Endothelial cell of umbilical vein (primary cell): ENCODE data around the gene TM9SF1. TPM values are rescaled to one million over a fixed set of nuclear protein-coding genes. Genes with fewer than 3 reads are reported as not detected.
"Not testable (repeated sequence)": the region's sequence is repeated elsewhere in the genome, so short reads cannot be mapped to it uniquely, and the experiment has no call there.

Source experiments
- BruUV-seq: library from RNA; stranded (reverse); fragments of 400-500 nt; replicated peaks from 2 replicates; lab custom pipeline; 2021; lab: Mats Ljungman, UMichigan
- CTCF ChIA-PET: fragments of 300-600, 350-600 bp; sonication (Branson Sonifier 250); formaldehyde crosslinking; loops from one replicate; lab custom pipeline; 2021; ENCODE audit warnings: antibody characterized with exemption, inconsistent platforms; lab: Charles Lee
- POLR2A ChIA-PET: fragments of 300-600, 350-600 bp; sonication (Branson Sonifier 250); formaldehyde crosslinking; loops from one replicate; lab custom pipeline; 2021; ENCODE audit warnings: antibody characterized with exemption, inconsistent platforms; lab: Charles Lee
- DNase-seq: peaks from one replicate; pipeline ENCODE4 v3.0.0-alpha.2; 2011; ENCODE audit warnings: low read depth, low spot score
- FAIRE-seq: peaks from 2 replicates; lab custom pipeline; 2011; peaks lifted over from hg19 to GRCh38; lab: Jason Lieb, UNC
- H2AFZ ChIP-seq: 2 replicates; pipeline ENCODE4 v1.6.0; 2012; ENCODE audit warnings: low read depth, low read length, control low read depth, inconsistent platforms
- H3K27ac ChIP-seq: 2 replicates; pipeline ENCODE4 v1.5.1; 2011; ENCODE audit warnings: low read depth, mild to moderate bottlenecking, control low read depth, low read length, moderate library complexity; ENCODE audit not compliant: insufficient read depth
- H3K27me3 ChIP-seq, 2 experiments: 2 replicates each; pipeline versions ENCODE4 v1.6.0 to v1.6.1; 2011; ENCODE audit warnings: low read length in 2 of 2, mixed read lengths in 1 of 2; ENCODE audit not compliant: control insufficient read depth in 2 of 2, insufficient read depth in 2 of 2
- H3K36me3 ChIP-seq, 2 experiments: 2 replicates in 1 of 2; 3 replicates in 1 of 2; pipeline ENCODE4 v1.5.1; 2011; ENCODE audit warnings: low read length in 2 of 2, mild to moderate bottlenecking in 1 of 2, moderate library complexity in 1 of 2; ENCODE audit not compliant: control insufficient read depth in 2 of 2, insufficient read depth in 2 of 2; ENCODE audit errors: extremely low read depth in 1 of 2
- H3K4me1 ChIP-seq: 3 replicates; pipeline ENCODE4 v1.5.1; 2011; ENCODE audit warnings: mild to moderate bottlenecking, low read length; ENCODE audit not compliant: control insufficient read depth, insufficient read depth; ENCODE audit errors: extremely low read depth
- H3K4me2 ChIP-seq: 2 replicates; pipeline ENCODE4 v1.6.1; 2011; ENCODE audit warnings: low read length, control low read depth, mixed read lengths; ENCODE audit not compliant: insufficient read depth
- H3K4me3 ChIP-seq, 3 experiments: fragments of 200-600 bp in 1 of 3; sonication (generic), shearing (Covaris generic) in 1 of 3; replicated peaks in 1 of 3; 2 replicates each; pipeline ENCODE4 v1.5.1; 2011 to 2016; ENCODE audit warnings: control low read depth in 3 of 3, low read length in 3 of 3, mild to moderate bottlenecking in 2 of 3, inconsistent platforms in 1 of 3, low read depth in 1 of 3, moderate library complexity in 1 of 3; ENCODE audit not compliant: insufficient read depth in 1 of 3
- H3K79me2 ChIP-seq: 2 replicates; pipeline ENCODE4 v1.6.0; 2012; ENCODE audit warnings: low read length, inconsistent platforms; ENCODE audit not compliant: control insufficient read depth, insufficient read depth
- H3K9ac ChIP-seq: replicated peaks from 2 replicates; pipeline ENCODE3; 2011; ENCODE audit warnings: low read length, control low read depth; ENCODE audit not compliant: insufficient read depth; ENCODE audit errors: extremely low read depth
- H3K9me1 ChIP-seq: replicated peaks from 3 replicates; pipeline ENCODE4 v1.6.0; 2011; ENCODE audit warnings: mild to moderate bottlenecking, low read length; ENCODE audit not compliant: control insufficient read depth, insufficient read depth; ENCODE audit errors: extremely low read depth
- H3K9me3 ChIP-seq: replicated peaks from 2 replicates; pipeline ENCODE4 v1.5.1; 2012; ENCODE audit warnings: low read length, inconsistent platforms; ENCODE audit not compliant: control insufficient read depth, insufficient read depth
- H4K20me1 ChIP-seq: replicated peaks from 2 replicates; pipeline ENCODE3; 2011; ENCODE audit warnings: mild to moderate bottlenecking, low read length; ENCODE audit not compliant: control insufficient read depth, insufficient read depth; ENCODE audit errors: extremely low read depth
- EZH2 ChIP-seq: IDR thresholded peaks from 2 replicates; pipeline ENCODE4 v1.6.1; 2012; ENCODE audit warnings: borderline replicate concordance, low read depth, mild to moderate bottlenecking, moderate library complexity, low read length, inconsistent platforms; ENCODE audit not compliant: severe bottlenecking
- FOS ChIP-seq: IDR thresholded peaks from 2 replicates; pipeline ENCODE4 v1.6.1; 2011; ENCODE audit warnings: mild to moderate bottlenecking, low read length, moderate library complexity, borderline replicate concordance; ENCODE audit not compliant: insufficient read depth
- GATA2 ChIP-seq: IDR thresholded peaks from 2 replicates; pipeline ENCODE4 v1.7.0; 2011; ENCODE audit warnings: low read depth, mild to moderate bottlenecking, moderate library complexity, mixed read lengths, low read length; ENCODE audit not compliant: insufficient read length, insufficient read depth
- MAX ChIP-seq: IDR thresholded peaks from 2 replicates; pipeline ENCODE4 v1.6.1; 2011; ENCODE audit not compliant: insufficient read depth, insufficient read length
- MYC ChIP-seq: IDR thresholded peaks from one replicate; pipeline ENCODE4 v1.6.1; 2011; ENCODE audit warnings: mild to moderate bottlenecking, low read depth, low read length
- POLR2AphosphoS5 ChIP-seq: IDR thresholded peaks from 2 replicates; pipeline ENCODE4 v1.6.1; 2012; ENCODE audit warnings: low read depth, mild to moderate bottlenecking, control low read depth, low read length, moderate library complexity; ENCODE audit not compliant: insufficient read depth
- dilution Hi-C: fragments of 300-500 bp; cut with MboI; formaldehyde crosslinking; loops from one replicate; pipeline ENCODE4 v1.15.0; 2019; ENCODE audit warnings: low sequenced_read_pairs; ENCODE audit not compliant: extremely low pct_ligation_motif_present
- intact Hi-C: fragments of 100-400 bp; cut with micrococcal nuclease; formaldehyde crosslinking; loops from one replicate; pipeline ENCODE4 v1.10.0; 2022
- polyA plus RNA-seq, 4 experiments: library from polyadenylated mRNA; depleted of rRNA in 3 of 4; stranded (reverse) in 3 of 4; unstranded in 1 of 4; fragments of >200 nt; gene quantifications; 2 replicates each; pipeline versions ENCODE4 v1.2.1 to v1.2.3, GENCODE V29; 2011 to 2012; ENCODE audit warnings: missing spikeins in 1 of 4
- total RNA-seq: library from RNA; stranded (reverse); gene quantifications from 2 replicates; pipeline ENCODE4 v1.2.3, GENCODE V29; 2021

TM9SF1 gene
- total and polyA plus RNA-seq, 2 donors (not counting 3 experiments of a cell fraction or from before 2014, with no cell fraction given) = 60.7 to 71.5 TPM

GRCh38 chr14:24202538-24202937 lies 7.3 kb upstream of the TM9SF1 start:
- intact Hi-C loops, BruUV-seq, POLR2A ChIA-PET: not testable (repeated sequence)

GRCh38 chr14:24198814-24199524 lies 3.7 kb upstream of the TM9SF1 start:
- intact Hi-C loops = no loop called here
- no peak for DNase-seq
- FAIRE-seq = no peak
- H3K4me1 ChIP-seq = peaks cover 16% of the 10 kb centered on the region
- H3K9ac ChIP-seq = no peak overlapping the region
- TF ChIP-seq MAX (no peak), FOS (no peak), GATA2 (no peak), EZH2 (no peak), MYC (no peak), POLR2AphosphoS5 (no peak)
- BruUV-seq = no TSS peak
- no peaks in the 10 kb centered on the region for H3K27me3 ChIP-seq
- peaks cover 21% of the 10 kb centered on the region for H3K79me2 ChIP-seq
- H3K4me2 ChIP-seq = no peak overlapping the region
- dilution Hi-C loops = no loop called here
- H3K9me3 ChIP-seq = no peaks in the 10 kb centered on the region
- CTCF ChIA-PET = no interaction called here
- no peak overlapping the region for H3K4me3 ChIP-seq
- no peaks in the 10 kb centered on the region for H4K20me1 ChIP-seq
- POLR2A ChIA-PET = no interaction called here
- no peak overlapping the region for H2AFZ ChIP-seq
- H3K36me3 ChIP-seq = peaks cover 0 to 2% of the 10 kb centered on the region in 2 experiments
- no peaks in the 10 kb centered on the region for H3K9me1 ChIP-seq
- no peak overlapping the region for H3K27ac ChIP-seq

More at GRCh38 chr14:24202538-24202937, 7.3 kb upstream of the TM9SF1 start:
- CTCF ChIA-PET = interaction anchor here (0.8 kb wide), 1 partner anchor 11 kb away, joined by 3 read pairs; no protein-coding TSS in a partner anchor
- H3K27ac ChIP-seq, H3K9ac ChIP-seq, H3K4me1 ChIP-seq, H3K27me3 ChIP-seq, H3K4me2 ChIP-seq, DNase-seq, H3K9me1 ChIP-seq, FAIRE-seq, H2AFZ ChIP-seq, H3K79me2 ChIP-seq, H4K20me1 ChIP-seq, H3K9me3 ChIP-seq, dilution Hi-C loops, H3K4me3 ChIP-seq: not testable (repeated sequence)
- H3K36me3 ChIP-seq = peaks cover 6 to 20% of the 10 kb centered on the region in 2 experiments
